K562 (cell line): ENCODE data around the gene BMP2K. TPM values are rescaled to one million over a fixed set of nuclear protein-coding genes. Genes with fewer than 3 reads are reported as not detected.

Experiments
- CCNT2 ChIP-seq: IDR thresholded peaks from 2 replicates; pipeline ENCODE4 v1.6.1; 2011; ENCODE audit warnings: borderline replicate concordance, low read depth, mild to moderate bottlenecking, moderate library complexity, mixed read lengths, low read length; ENCODE audit not compliant: insufficient read length; ENCODE audit errors: extremely low read depth
- HNRNPL ChIP-seq: fragments of 200-400 bp; formaldehyde crosslinking; IDR thresholded peaks from 2 replicates; pipeline ENCODE4 v1.6.1; 2017; ENCODE audit warnings: low read depth, mild to moderate bottlenecking, low read length
- MAFF ChIP-seq: IDR thresholded peaks from 2 replicates; pipeline ENCODE4 v1.6.1; 2012; ENCODE audit warnings: low read length, improper control_type of control experiment
- MYBL2 ChIP-seq, 2 experiments: fragments of 450-650 bp in 1 of 2; sonication (generic) in 1 of 2; formaldehyde crosslinking in 1 of 2; IDR thresholded peaks; 2 replicates each; pipeline versions ENCODE4 v1.6.1 to v1.8.1; 2017 to 2022; ENCODE audit warnings: borderline replicate concordance in 1 of 2, inconsistent platforms in 1 of 2, low read depth in 1 of 2, mild to moderate bottlenecking in 1 of 2, missing genetic modification reagents in 1 of 2, moderate library complexity in 1 of 2
- NCOR1 ChIP-seq: fragments of 450-650 bp; IDR thresholded peaks from 2 replicates; pipeline ENCODE4 v1.6.1; 2016; ENCODE audit warnings: mild to moderate bottlenecking, moderate library complexity
- NR0B1 ChIP-seq: fragments of 450-650 bp; IDR thresholded peaks from one replicate; pipeline ENCODE4 v1.6.1; 2018; ENCODE audit warnings: mild to moderate bottlenecking, moderate library complexity; ENCODE audit not compliant: partially characterized antibody
- PHF21A ChIP-seq: fragments of 450-650 bp; IDR thresholded peaks from 2 replicates; pipeline ENCODE4 v1.6.1; 2017; ENCODE audit warnings: low read depth, borderline replicate concordance
- RFX7 ChIP-seq: fragments of 250-450 bp; sonication (Bioruptor Pico); IDR thresholded peaks from 2 replicates; pipeline ENCODE4 v1.5.1; 2021; ENCODE audit warnings: mild to moderate bottlenecking
- TFAM ChIP-seq: fragments of 250-450 bp; sonication (Bioruptor Pico); conservative IDR thresholded peaks from 2 replicates; pipeline ENCODE4 v1.5.0; 2021; ENCODE audit warnings: mild to moderate bottlenecking, moderate library complexity
- ZNF140 ChIP-seq: fragments of 250-450 bp; sonication (Bioruptor Pico); IDR thresholded peaks from 2 replicates; pipeline ENCODE4 v1.8.0; 2021; ENCODE audit warnings: moderate library complexity, mild to moderate bottlenecking, inconsistent platforms
- ZNF41 ChIP-seq: fragments of 250-450 bp; sonication (Bioruptor Pico); conservative IDR thresholded peaks from 2 replicates; pipeline ENCODE4 v1.4.0; 2020; ENCODE audit warnings: mild to moderate bottlenecking
- ZNF766 ChIP-seq: fragments of 200-800 bp; sonication (Bioruptor generic); conservative IDR thresholded peaks from 2 replicates; pipeline ENCODE4 v1.6.1; 2016; ENCODE audit warnings: missing genetic modification characterization, missing compliant biosample characterization
- ZNF79 ChIP-seq: fragments of 250-450 bp; sonication (Bioruptor Pico); IDR thresholded peaks from 2 replicates; pipeline ENCODE4 v1.4.0; 2020; ENCODE audit warnings: low read depth, mild to moderate bottlenecking, moderate library complexity
- polyA plus RNA-seq, 8 experiments: library from polyadenylated mRNA; depleted of rRNA in 4 of 8; stranded (reverse) in 5 of 8; unstranded in 3 of 8; fragments of >200 nt; fragmentation: Nextera tagmentation in 2 of 8; fragmentation: Illumina TruSeq in 1 of 8; extraction: Ambion mirVana in 2 of 8; extraction: Trizol in 1 of 8; gene quantifications; 2 replicates each; pipeline versions ENCODE4 v1.2.1 to v1.2.3, GENCODE V29; 2011 to 2014; ENCODE audit warnings: inconsistent platforms in 1 of 8, missing spikeins in 1 of 8
- total RNA-seq, 7 experiments: library from RNA; depleted of rRNA in 6 of 7; stranded (reverse); fragments of >200 nt in 6 of 7; fragmentation: Illumina TruSeq in 2 of 7; extraction: Trizol in 2 of 7; gene quantifications; 2 replicates each; pipeline versions ENCODE4 v1.2.1 to v1.2.3, GENCODE V29; 2011 to 2021; ENCODE audit warnings: low replicate concordance in 1 of 7
- TF ChIP-seq, protein P1 (sequence below): fragments of 200-800 bp; sonication (Bioruptor generic); IDR thresholded peaks from 2 replicates; pipeline ENCODE4 v1.6.1; 2017; ENCODE audit warnings: missing genetic modification characterization, missing compliant biosample characterization
- TF ChIP-seq, protein P2 (sequence below): IDR thresholded peaks from 2 replicates; pipeline ENCODE4 v1.6.1; 2014; ENCODE audit warnings: antibody characterized with exemption
- TF ChIP-seq, protein P3 (sequence below): fragments of 200-800 bp; sonication (Bioruptor generic); IDR thresholded peaks from 2 replicates; pipeline ENCODE4 v1.6.1; 2017; ENCODE audit warnings: missing genetic modification characterization, missing compliant biosample characterization
- TF ChIP-seq, protein P4 (sequence below), 2 experiments: fragments of 150-350 bp in 1 of 2; IDR thresholded peaks; 2 replicates each; pipeline ENCODE4 v1.6.1; 2012 to 2016; ENCODE audit warnings: low read depth in 2 of 2, low read length in 2 of 2, mild to moderate bottlenecking in 1 of 2, moderate library complexity in 1 of 2

The BMP2K gene
- total and polyA plus RNA-seq, 9 of the 15 experiments (the other 6 are each of a cell fraction or from before 2014, with no cell fraction given) = 17.0 to 217 (median 104) TPM

DNA sequence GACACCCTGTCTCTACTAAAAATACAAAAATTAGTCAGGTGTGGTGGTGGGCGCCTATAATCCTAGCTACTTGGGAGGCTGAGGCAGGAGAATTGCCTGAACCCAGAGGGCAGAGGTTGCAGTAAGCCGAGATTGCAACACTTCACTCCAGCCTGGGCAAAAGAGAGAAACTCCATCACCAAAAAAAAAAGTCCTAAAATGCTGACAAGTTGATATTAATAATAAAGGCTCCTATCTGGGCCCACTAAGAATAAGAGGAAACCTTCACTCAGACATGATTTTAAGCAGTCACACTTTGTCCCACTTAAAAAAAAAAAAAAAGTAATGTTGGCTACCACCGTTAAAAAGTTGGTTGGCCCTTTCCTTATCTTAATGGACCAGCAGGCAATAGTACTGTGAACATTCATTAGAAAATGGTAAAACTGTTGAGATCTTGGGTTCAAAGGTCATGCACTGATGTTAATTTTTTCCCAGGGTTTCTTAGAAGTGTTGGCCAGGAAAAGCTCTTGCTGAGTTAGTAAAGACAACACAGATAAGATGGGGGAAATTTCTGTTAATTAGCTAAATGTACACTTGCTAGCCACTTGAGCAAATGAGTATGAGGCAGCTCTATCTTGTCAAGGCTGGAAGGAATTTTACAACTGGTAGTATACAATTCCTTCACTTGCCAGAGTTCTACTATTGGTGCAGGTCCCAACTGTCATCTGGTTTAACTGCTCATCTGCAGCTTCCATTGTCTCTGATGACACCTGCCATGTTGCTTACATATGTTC is 43.6 kb upstream of the BMP2K start (continued):
- TF ChIP-seq, protein P1, sequence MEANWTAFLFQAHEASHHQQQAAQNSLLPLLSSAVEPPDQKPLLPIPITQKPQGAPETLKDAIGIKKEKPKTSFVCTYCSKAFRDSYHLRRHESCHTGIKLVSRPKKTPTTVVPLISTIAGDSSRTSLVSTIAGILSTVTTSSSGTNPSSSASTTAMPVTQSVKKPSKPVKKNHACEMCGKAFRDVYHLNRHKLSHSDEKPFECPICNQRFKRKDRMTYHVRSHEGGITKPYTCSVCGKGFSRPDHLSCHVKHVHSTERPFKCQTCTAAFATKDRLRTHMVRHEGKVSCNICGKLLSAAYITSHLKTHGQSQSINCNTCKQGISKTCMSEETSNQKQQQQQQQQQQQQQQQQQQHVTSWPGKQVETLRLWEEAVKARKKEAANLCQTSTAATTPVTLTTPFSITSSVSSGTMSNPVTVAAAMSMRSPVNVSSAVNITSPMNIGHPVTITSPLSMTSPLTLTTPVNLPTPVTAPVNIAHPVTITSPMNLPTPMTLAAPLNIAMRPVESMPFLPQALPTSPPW (CRISPR knock-in tag) = peak; percentile 45
- TF ChIP-seq PHF21A (peak; percentile 44; the same call in 1 of the 2 replicates), MYBL2 (IDR thresholded peaks at IDR 0.05; ENCODE audit: low read depth) (peak; percentile 79; the same call in 1 of the 2 replicates), MYBL2 (CRISPR knock-in tag; IDR thresholded peaks at IDR 0.05; ENCODE audit: borderline replicate concordance) (no peak), RFX7 (CRISPR knock-in tag) (no peak), ZNF41 (CRISPR knock-in tag) (no peak), ZNF79 (CRISPR knock-in tag) (no peak), CCNT2 (peak; percentile 79), NCOR1 (peak; percentile 92), ZNF140 (CRISPR knock-in tag) (no peak), ZNF766 (peak; percentile 98), MAFF (peak; percentile 80), TFAM (CRISPR knock-in tag) (no peak), HNRNPL (no peak), NR0B1 (no peak)
- TF ChIP-seq, protein P2, sequence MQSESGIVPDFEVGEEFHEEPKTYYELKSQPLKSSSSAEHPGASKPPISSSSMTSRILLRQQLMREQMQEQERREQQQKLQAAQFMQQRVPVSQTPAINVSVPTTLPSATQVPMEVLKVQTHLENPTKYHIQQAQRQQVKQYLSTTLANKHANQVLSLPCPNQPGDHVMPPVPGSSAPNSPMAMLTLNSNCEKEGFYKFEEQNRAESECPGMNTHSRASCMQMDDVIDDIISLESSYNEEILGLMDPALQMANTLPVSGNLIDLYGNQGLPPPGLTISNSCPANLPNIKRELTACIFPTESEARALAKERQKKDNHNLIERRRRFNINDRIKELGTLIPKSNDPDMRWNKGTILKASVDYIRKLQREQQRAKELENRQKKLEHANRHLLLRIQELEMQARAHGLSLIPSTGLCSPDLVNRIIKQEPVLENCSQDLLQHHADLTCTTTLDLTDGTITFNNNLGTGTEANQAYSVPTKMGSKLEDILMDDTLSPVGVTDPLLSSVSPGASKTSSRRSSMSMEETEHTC = no peak
- TF ChIP-seq, protein P3, sequence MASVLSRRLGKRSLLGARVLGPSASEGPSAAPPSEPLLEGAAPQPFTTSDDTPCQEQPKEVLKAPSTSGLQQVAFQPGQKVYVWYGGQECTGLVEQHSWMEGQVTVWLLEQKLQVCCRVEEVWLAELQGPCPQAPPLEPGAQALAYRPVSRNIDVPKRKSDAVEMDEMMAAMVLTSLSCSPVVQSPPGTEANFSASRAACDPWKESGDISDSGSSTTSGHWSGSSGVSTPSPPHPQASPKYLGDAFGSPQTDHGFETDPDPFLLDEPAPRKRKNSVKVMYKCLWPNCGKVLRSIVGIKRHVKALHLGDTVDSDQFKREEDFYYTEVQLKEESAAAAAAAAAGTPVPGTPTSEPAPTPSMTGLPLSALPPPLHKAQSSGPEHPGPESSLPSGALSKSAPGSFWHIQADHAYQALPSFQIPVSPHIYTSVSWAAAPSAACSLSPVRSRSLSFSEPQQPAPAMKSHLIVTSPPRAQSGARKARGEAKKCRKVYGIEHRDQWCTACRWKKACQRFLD (CRISPR knock-in tag) = peak; percentile 94
- TF ChIP-seq, protein P4, sequence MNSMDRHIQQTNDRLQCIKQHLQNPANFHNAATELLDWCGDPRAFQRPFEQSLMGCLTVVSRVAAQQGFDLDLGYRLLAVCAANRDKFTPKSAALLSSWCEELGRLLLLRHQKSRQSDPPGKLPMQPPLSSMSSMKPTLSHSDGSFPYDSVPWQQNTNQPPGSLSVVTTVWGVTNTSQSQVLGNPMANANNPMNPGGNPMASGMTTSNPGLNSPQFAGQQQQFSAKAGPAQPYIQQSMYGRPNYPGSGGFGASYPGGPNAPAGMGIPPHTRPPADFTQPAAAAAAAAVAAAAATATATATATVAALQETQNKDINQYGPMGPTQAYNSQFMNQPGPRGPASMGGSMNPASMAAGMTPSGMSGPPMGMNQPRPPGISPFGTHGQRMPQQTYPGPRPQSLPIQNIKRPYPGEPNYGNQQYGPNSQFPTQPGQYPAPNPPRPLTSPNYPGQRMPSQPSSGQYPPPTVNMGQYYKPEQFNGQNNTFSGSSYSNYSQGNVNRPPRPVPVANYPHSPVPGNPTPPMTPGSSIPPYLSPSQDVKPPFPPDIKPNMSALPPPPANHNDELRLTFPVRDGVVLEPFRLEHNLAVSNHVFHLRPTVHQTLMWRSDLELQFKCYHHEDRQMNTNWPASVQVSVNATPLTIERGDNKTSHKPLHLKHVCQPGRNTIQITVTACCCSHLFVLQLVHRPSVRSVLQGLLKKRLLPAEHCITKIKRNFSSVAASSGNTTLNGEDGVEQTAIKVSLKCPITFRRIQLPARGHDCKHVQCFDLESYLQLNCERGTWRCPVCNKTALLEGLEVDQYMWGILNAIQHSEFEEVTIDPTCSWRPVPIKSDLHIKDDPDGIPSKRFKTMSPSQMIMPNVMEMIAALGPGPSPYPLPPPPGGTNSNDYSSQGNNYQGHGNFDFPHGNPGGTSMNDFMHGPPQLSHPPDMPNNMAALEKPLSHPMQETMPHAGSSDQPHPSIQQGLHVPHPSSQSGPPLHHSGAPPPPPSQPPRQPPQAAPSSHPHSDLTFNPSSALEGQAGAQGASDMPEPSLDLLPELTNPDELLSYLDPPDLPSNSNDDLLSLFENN (IDR thresholded peaks at IDR 0.05; ENCODE audit: low read depth in 2 of 2, low read length in 2 of 2) = peak in 1 of 2 experiments; percentile 86; a peak in 2 of 4 replicates
